MM.1S (cell line): ENCODE measurements around the gene RFTN1.

ENCODE experiments used
- DNase-seq: peaks from one replicate; pipeline ENCODE4 v3.0.0-alpha.2; 2015
- H2AFZ ChIP-seq: fragments of 300-600 bp; sonication (generic); 2 replicates; pipeline ENCODE4 v1.6.0; 2016; ENCODE audit warnings: antibody characterized with exemption, low read length
- H3F3A ChIP-seq: fragments of 300-600 bp; sonication (generic); 2 replicates; pipeline ENCODE4 v1.6.1; 2016; ENCODE audit warnings: mild to moderate bottlenecking, antibody characterized with exemption, low read length, moderate library complexity, mixed read lengths; ENCODE audit not compliant: insufficient read depth
- H3K27ac ChIP-seq: fragments of 300-600 bp; sonication (generic); 2 replicates; pipeline ENCODE4 v1.5.1; 2016; ENCODE audit warnings: mild to moderate bottlenecking, low read length
- H3K27me3 ChIP-seq: fragments of 300-600 bp; sonication (generic); replicated peaks from 2 replicates; pipeline ENCODE4 v1.6.0; 2016; ENCODE audit warnings: low read length; ENCODE audit not compliant: insufficient read depth
- H3K36me3 ChIP-seq: fragments of 300-600 bp; sonication (generic); replicated peaks from 2 replicates; pipeline ENCODE4 v1.6.1; 2016; ENCODE audit warnings: mild to moderate bottlenecking, low read length, mixed read lengths; ENCODE audit not compliant: insufficient read depth
- H3K4me1 ChIP-seq: fragments of 300-600 bp; sonication (generic); 2 replicates; pipeline ENCODE4 v1.6.1; 2016; ENCODE audit warnings: low read length, mixed read lengths
- H3K4me2 ChIP-seq: fragments of 300-600 bp; sonication (generic); 2 replicates; pipeline ENCODE4 v1.6.0; 2016; ENCODE audit warnings: low read depth, low read length
- H3K4me3 ChIP-seq: fragments of 300-600 bp; sonication (generic); 2 replicates; pipeline ENCODE4 v1.5.1; 2016; ENCODE audit warnings: low read length, mixed read lengths
- H3K79me2 ChIP-seq: fragments of 300-600 bp; sonication (generic); 2 replicates; pipeline ENCODE4 v1.6.1; 2016; ENCODE audit warnings: mixed run types, low read length, mixed read lengths
- H3K9ac ChIP-seq: fragments of 300-600 bp; sonication (generic); 2 replicates; pipeline ENCODE4 v1.6.1; 2016; ENCODE audit warnings: low read length, mixed read lengths
- H3K9me2 ChIP-seq: fragments of 300-600 bp; sonication (generic); replicated peaks from 2 replicates; pipeline ENCODE4 v1.6.1; 2016; ENCODE audit warnings: mild to moderate bottlenecking, low read length, mixed read lengths; ENCODE audit not compliant: insufficient read depth
- H3K9me3 ChIP-seq: fragments of 300-600 bp; sonication (generic); replicated peaks from 2 replicates; pipeline ENCODE4 v1.6.1; 2016; ENCODE audit warnings: mild to moderate bottlenecking, low read length, mixed read lengths; ENCODE audit not compliant: insufficient read depth
- H4K20me1 ChIP-seq: fragments of 300-600 bp; sonication (generic); 2 replicates; pipeline ENCODE4 v1.6.1; 2016; ENCODE audit warnings: mild to moderate bottlenecking, low read length, moderate library complexity, mixed read lengths; ENCODE audit not compliant: insufficient read depth
- EZH2 ChIP-seq: fragments of 300-600 bp; sonication (generic); optimal IDR thresholded peaks from 2 replicates; pipeline ENCODE3; 2017; ENCODE audit warnings: low read depth, mild to moderate bottlenecking, antibody characterized with exemption, low read length, mixed read lengths
- EZH2phosphoT487 ChIP-seq: fragments of 300-600 bp; sonication (generic); IDR thresholded peaks from 2 replicates; pipeline ENCODE4 v1.6.1; 2018; ENCODE audit warnings: antibody characterized with exemption, low read length
- TF ChIP-seq, protein P1 (sequence below): fragments of 300-600 bp; sonication (generic); IDR thresholded peaks from 2 replicates; pipeline ENCODE4 v1.5.1; 2016; ENCODE audit warnings: antibody characterized with exemption, low read length, mixed read lengths

The RFTN1 gene

DNA sequence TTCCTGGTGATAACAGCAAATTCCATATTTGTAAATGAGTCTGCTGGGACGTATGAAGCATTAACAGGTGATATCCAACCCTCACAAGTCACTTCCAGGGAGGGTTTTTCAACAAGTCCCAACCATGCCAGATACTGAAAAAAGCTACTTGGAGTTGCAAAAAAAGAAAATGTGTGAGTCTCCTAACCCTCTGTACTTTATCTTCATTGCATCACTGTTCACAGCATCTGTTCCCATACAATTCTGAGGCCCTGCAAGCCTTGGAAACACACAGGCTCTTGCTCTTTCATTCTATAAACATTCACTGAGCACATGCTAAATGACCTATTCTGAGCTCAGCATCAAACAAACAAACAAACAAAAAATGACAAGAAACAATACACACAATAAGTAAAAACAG, 120.8 kb downstream of the RFTN1 start:
- TF ChIP-seq EZH2 = no peak
- TF ChIP-seq, protein P1, sequence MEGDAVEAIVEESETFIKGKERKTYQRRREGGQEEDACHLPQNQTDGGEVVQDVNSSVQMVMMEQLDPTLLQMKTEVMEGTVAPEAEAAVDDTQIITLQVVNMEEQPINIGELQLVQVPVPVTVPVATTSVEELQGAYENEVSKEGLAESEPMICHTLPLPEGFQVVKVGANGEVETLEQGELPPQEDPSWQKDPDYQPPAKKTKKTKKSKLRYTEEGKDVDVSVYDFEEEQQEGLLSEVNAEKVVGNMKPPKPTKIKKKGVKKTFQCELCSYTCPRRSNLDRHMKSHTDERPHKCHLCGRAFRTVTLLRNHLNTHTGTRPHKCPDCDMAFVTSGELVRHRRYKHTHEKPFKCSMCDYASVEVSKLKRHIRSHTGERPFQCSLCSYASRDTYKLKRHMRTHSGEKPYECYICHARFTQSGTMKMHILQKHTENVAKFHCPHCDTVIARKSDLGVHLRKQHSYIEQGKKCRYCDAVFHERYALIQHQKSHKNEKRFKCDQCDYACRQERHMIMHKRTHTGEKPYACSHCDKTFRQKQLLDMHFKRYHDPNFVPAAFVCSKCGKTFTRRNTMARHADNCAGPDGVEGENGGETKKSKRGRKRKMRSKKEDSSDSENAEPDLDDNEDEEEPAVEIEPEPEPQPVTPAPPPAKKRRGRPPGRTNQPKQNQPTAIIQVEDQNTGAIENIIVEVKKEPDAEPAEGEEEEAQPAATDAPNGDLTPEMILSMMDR = no peak
- Histone ChIP-seq H3K9me2 (no peaks in the 10 kb centered on the region), H3K4me3 (no peak overlapping the region), H3K9ac (no peak overlapping the region), H3K27ac (no peak overlapping the region), H3K36me3 (no peaks in the 10 kb centered on the region), H3K27me3 (no peaks in the 10 kb centered on the region), H4K20me1 (no peaks in the 10 kb centered on the region), H3F3A (no peaks in the 10 kb centered on the region), H3K4me2 (no peak overlapping the region), H3K4me1 (no peaks in the 10 kb centered on the region), H3K9me3 (no peaks in the 10 kb centered on the region), H3K79me2 (no peaks in the 10 kb centered on the region), H2AFZ (no peak overlapping the region)
- no peak for DNase-seq

DNA sequence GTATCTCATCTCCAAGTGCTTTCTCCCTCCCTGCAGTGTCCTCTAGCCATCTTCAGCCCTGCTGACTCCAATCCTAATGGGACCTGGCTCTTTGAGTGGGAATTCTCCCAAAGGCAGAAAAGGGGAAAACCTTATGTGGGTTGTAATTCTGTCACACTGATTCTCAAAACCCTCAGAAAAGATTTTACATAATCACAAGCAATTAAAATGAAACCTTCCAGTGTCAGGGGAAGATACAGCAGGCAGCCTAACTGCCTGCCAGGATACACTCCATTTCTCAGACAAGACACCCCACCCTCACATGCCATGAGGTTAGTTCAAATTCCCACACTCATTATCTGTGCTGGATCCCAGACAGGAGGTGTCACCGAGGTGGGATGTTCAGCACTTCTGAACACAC, 121.4 kb downstream of the RFTN1 start:
- Histone ChIP-seq H3K27ac (no peak overlapping the region), H3K4me2 (no peak overlapping the region), H4K20me1 (no peaks in the 10 kb centered on the region), H3K79me2 (no peaks in the 10 kb centered on the region), H3K36me3 (no peaks in the 10 kb centered on the region), H3K27me3 (no peaks in the 10 kb centered on the region), H3K9me3 (no peaks in the 10 kb centered on the region), H3F3A (no peaks in the 10 kb centered on the region), H3K4me3 (no peak overlapping the region), H3K4me1 (no peaks in the 10 kb centered on the region), H2AFZ (no peak overlapping the region), H3K9ac (no peak overlapping the region), H3K9me2 (no peaks in the 10 kb centered on the region)
- no peak for TF ChIP-seq EZH2phosphoT487
- TF ChIP-seq, protein P1 = no peak
- no peak for DNase-seq

DNA sequence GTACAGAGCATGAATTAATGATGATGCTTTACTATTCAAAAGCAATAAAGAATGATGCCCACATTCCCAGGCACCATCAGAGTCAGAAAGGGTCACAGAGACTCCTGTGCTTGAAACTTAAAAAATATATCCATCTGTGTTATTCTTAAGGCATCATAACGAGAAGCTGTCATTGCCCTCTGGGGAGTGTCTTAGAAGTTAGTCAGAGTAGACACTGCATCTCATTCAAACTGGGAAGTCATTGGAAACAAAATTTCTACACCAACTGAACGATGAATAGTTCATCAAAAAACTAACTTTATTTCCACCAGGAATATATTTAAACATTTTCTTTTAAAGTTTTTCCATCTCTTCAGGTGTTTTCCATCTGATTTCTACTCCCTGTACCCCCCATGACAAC, 122.9 kb downstream of the RFTN1 start:
- Histone ChIP-seq H3K27me3 (no peaks in the 10 kb centered on the region), H2AFZ (no peak overlapping the region), H3K9me3 (no peaks in the 10 kb centered on the region), H3K9me2 (no peaks in the 10 kb centered on the region), H3K36me3 (no peaks in the 10 kb centered on the region), H3K4me3 (no peak overlapping the region), H3F3A (no peaks in the 10 kb centered on the region), H3K9ac (no peak overlapping the region), H3K4me2 (no peak overlapping the region), H4K20me1 (no peaks in the 10 kb centered on the region), H3K27ac (no peak overlapping the region), H3K4me1 (no peaks in the 10 kb centered on the region), H3K79me2 (no peaks in the 10 kb centered on the region)
- DNase-seq = no peak
- TF ChIP-seq EZH2phosphoT487 (no peak), EZH2 (no peak)
- TF ChIP-seq, protein P1 = no peak
